Measurements from ENCODE around the gene UNC93B1.

Gene UNC93B1

DNA sequence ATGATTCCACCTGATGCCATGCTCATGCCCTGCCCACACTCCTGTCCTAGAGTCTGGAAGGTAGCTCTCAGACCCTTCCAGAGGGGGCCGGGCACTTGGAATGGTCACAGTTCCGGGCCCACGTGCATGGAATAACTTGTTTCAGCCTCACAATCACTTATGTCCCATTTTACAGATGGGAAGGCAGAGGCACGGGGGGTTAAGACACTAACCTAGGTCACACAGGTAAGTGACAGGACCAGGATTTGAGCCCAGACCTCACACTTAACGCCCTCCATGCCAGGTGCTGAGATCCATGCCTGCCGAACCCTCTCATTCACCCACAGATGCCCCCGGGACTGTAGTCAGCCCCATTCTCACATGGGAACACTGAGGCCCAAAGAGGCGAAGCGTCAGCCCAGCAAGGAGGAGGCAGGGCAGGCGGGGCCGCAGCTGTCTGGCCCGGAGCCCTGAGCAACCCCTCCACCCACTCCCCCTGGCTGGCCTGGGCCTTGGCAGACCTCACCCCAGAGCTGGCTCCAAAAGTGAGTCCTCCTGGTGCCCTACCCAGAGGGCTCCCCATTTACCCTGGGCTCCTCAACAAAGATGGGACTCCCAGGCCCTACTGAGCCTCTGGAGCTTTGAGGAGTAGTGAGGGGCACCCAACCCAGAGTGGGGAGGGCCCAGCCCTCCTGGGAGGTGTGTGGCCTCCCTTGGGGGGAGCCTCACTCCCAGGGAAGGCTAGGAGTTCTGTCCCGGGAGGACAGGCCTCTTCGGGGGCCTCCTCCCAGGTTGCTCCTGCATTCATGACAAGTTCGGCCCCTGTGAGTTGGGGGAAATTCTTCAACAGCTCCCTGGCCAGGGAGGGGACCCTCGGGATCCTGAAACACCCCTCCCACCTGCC, 3.8 kb upstream of the UNC93B1 start:
- H3K36me3 ChIP-seq (ENCODE audit: insufficient read depth, low read length): no peaks in the 10 kb centered on the region
- H3K27me3 ChIP-seq (ENCODE audit: insufficient read depth, low read length, poor library complexity): peaks cover 17% of the 10 kb centered on the region
- no peak overlapping the region for H3K4me2 ChIP-seq (ENCODE audit: insufficient read depth, low read length)
- peaks cover 2% of the 10 kb centered on the region; the same call in 1 of the 2 replicates for H4K20me1 ChIP-seq (ENCODE audit: insufficient read depth, low read length)
- H3K4me1 ChIP-seq (ENCODE audit: insufficient read depth, low read length): peaks cover 14% of the 10 kb centered on the region
- H3K9ac ChIP-seq (ENCODE audit: low read depth, low read length): no peak overlapping the region
- H3K79me2 ChIP-seq (ENCODE audit: insufficient read depth, low read length): no peaks in the 10 kb centered on the region
- H3K9me3 ChIP-seq (ENCODE audit: insufficient read depth, low read length, severe bottlenecking): no peaks in the 10 kb centered on the region
- no peak overlapping the region for H2AFZ ChIP-seq (ENCODE audit: low read depth, low read length)
- DNase-seq (no peak), ATAC-seq (ENCODE audit: insufficient read depth, low read depth) (no peak)
- H3K4me3 ChIP-seq (ENCODE audit: low read depth in 1 of 2, low read length in 2 of 2): no peak overlapping the region
- no peak for TF ChIP-seq EZH2 (IDR thresholded peaks at IDR 0.05; ENCODE audit: borderline replicate concordance, low read depth, low read length, severe bottlenecking)
- TF ChIP-seq, protein P1, sequence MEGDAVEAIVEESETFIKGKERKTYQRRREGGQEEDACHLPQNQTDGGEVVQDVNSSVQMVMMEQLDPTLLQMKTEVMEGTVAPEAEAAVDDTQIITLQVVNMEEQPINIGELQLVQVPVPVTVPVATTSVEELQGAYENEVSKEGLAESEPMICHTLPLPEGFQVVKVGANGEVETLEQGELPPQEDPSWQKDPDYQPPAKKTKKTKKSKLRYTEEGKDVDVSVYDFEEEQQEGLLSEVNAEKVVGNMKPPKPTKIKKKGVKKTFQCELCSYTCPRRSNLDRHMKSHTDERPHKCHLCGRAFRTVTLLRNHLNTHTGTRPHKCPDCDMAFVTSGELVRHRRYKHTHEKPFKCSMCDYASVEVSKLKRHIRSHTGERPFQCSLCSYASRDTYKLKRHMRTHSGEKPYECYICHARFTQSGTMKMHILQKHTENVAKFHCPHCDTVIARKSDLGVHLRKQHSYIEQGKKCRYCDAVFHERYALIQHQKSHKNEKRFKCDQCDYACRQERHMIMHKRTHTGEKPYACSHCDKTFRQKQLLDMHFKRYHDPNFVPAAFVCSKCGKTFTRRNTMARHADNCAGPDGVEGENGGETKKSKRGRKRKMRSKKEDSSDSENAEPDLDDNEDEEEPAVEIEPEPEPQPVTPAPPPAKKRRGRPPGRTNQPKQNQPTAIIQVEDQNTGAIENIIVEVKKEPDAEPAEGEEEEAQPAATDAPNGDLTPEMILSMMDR (IDR thresholded peaks at IDR 0.05; ENCODE audit: borderline replicate concordance, extremely low read depth, low read length, poor library complexity, severe bottlenecking): no peak
- H3K27ac ChIP-seq (ENCODE audit: low read length): no peak overlapping the region

DNA sequence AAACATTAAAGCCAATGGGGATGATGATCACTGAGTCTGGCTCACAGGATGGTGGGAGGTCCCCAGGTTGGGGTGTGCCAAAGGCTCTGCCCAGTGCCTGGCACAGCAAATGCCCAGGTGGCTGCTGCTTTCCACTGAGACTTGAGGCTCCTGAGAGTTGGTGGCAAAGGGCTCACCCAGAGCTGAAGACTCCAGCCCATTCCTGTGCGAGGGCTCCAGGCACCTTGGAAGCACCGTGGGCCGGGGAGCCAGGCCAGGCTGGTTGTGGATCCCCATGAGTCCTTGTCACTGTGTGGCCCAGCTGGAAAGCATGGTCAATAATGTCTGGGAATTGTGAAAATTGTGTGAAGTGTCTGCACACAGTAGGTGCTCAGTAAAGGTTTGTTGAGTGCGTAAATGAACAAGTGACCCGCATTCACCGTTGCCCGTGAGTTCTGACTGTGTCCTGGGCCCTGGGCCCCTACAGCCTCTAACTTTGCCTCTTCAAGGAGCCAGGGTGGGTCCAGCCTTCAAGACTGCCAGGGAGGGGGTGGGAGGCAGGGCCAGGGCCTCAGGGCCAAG, 2.8 kb upstream of the UNC93B1 start:
- Histone ChIP-seq H3K9me3 (ENCODE audit: insufficient read depth, low read length, severe bottlenecking) (no peaks in the 10 kb centered on the region), H3K4me2 (ENCODE audit: insufficient read depth, low read length) (no peak overlapping the region), H3K36me3 (ENCODE audit: insufficient read depth, low read length) (no peaks in the 10 kb centered on the region), H4K20me1 (ENCODE audit: insufficient read depth, low read length) (peaks cover 5% of the 10 kb centered on the region; the same call in 1 of the 2 replicates), H3K9ac (ENCODE audit: low read depth, low read length) (no peak overlapping the region), H3K4me3 (ENCODE audit: low read depth in 1 of 2, low read length in 2 of 2) (no peak overlapping the region), H3K4me1 (ENCODE audit: insufficient read depth, low read length) (peaks cover 14% of the 10 kb centered on the region), H3K27ac (ENCODE audit: low read length) (no peak overlapping the region), H2AFZ (ENCODE audit: low read depth, low read length) (no peak overlapping the region), H3K79me2 (ENCODE audit: insufficient read depth, low read length) (no peaks in the 10 kb centered on the region), H3K27me3 (ENCODE audit: insufficient read depth, low read length, poor library complexity) (peaks cover 17% of the 10 kb centered on the region)
- no peak for ATAC-seq (ENCODE audit: insufficient read depth, low read depth)
- DNase-seq: no peak
- no peak for TF ChIP-seq EZH2 (IDR thresholded peaks at IDR 0.05; ENCODE audit: borderline replicate concordance, low read depth, low read length, severe bottlenecking)
- TF ChIP-seq, protein P1 (IDR thresholded peaks at IDR 0.05; ENCODE audit: borderline replicate concordance, extremely low read depth, low read length, poor library complexity, severe bottlenecking): no peak

DNA sequence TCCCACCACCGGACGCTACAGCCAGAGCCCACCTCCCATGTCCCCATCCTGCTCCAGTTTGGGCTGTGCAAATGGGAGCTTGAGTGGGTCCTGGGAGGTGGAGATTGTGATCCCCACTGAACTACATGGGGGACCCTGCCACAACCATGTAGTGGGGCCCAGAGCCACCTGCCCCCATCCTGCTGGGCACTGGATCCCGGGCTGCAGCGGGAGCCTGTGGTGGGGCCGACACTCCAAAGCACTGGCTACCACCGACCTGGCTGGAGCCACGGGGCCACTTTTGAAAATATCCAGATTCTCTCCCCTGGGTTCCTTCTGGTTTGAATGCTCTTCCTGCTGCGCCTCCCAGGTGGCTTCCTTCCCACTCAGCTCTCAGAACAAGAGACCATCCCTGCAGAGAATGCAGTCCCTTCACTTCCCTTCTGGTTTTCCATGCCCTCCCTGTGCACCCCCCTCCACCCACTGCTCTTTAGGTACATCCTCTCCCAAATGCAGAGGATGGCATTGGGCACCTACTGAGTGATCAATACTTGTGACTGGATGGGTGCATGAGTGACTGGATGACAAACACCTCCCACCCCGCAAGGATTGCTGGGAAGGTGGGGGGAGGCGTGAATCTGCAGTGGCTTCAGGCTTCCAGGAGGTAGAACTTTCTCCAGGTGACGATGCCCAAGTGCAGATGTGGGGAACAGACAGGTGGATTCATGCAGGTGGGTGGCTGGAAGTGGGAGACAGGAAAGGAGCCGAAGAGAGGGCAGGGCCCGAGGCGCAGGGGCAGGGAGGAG, 846 bp upstream of the UNC93B1 start:
- Histone ChIP-seq H4K20me1 (ENCODE audit: insufficient read depth, low read length) (peaks cover 5% of the 10 kb centered on the region; the same call in 1 of the 2 replicates), H3K9ac (ENCODE audit: low read depth, low read length) (peak overlapping the region; percentile 13; the same call in 1 of the 2 replicates), H2AFZ (ENCODE audit: low read depth, low read length) (no peak overlapping the region; the same call in 1 of the 2 replicates), H3K79me2 (ENCODE audit: insufficient read depth, low read length) (no peaks in the 10 kb centered on the region), H3K4me2 (ENCODE audit: insufficient read depth, low read length) (peak overlapping the region; percentile 53), H3K9me3 (ENCODE audit: insufficient read depth, low read length, severe bottlenecking) (no peaks in the 10 kb centered on the region), H3K4me3 (ENCODE audit: low read depth in 1 of 2, low read length in 2 of 2) (peak overlapping the region in 1 of 2 experiments; percentile 40; a peak in 2 of 4 replicates), H3K27ac (ENCODE audit: low read length) (no peak overlapping the region), H3K4me1 (ENCODE audit: insufficient read depth, low read length) (peaks cover 14% of the 10 kb centered on the region), H3K36me3 (ENCODE audit: insufficient read depth, low read length) (no peaks in the 10 kb centered on the region), H3K27me3 (ENCODE audit: insufficient read depth, low read length, poor library complexity) (peaks cover 17% of the 10 kb centered on the region)
- no peak for DNase-seq
- no peak for ATAC-seq (ENCODE audit: insufficient read depth, low read depth)
- no peak for TF ChIP-seq EZH2 (IDR thresholded peaks at IDR 0.05; ENCODE audit: borderline replicate concordance, low read depth, low read length, severe bottlenecking)
- TF ChIP-seq, protein P1 (IDR thresholded peaks at IDR 0.05; ENCODE audit: borderline replicate concordance, extremely low read depth, low read length, poor library complexity, severe bottlenecking): no peak

Measured in DND-41 (cell line).